Esophagus muscularis mucosa (tissue), 3 donors: ENCODE measurements around the gene FZD10.

Source experiments
- CTCF ChIP-seq, 3 experiments: fragments of 200-600 bp in 2 of 3; fragments of 450-650 bp in 1 of 3; sonication (generic) in 2 of 3; IDR thresholded peaks; one replicate each; pipeline ENCODE4 v1.5.1; 2017 to 2019; ENCODE audit warnings: antibody characterized with exemption in 3 of 3, mild to moderate bottlenecking in 2 of 3, moderate library complexity in 1 of 3
- POLR2AphosphoS5 ChIP-seq, 2 donors: sonication (generic); formaldehyde crosslinking; IDR thresholded peaks; one replicate each; pipeline ENCODE4 v1.6.1; 2017; ENCODE audit warnings: antibody characterized with exemption in 2 of 2

- TF ChIP-seq CTCF (IDR thresholded peaks at IDR 0.05) = no peak
- no peak for TF ChIP-seq POLR2AphosphoS5 (IDR thresholded peaks at IDR 0.05)
Measured at GRCh38 chr12:130179191-130179590, 16.9 kb downstream of the FZD10 start.
